GM10248 (cell line): ENCODE data around the gene WBP1.

Experiments
- CTCF ChIA-PET: fragments of 300-600 bp; sonication (Branson Sonifier 250); formaldehyde crosslinking; extraction: SDS; loops from one replicate; lab custom pipeline; 2021; ENCODE audit warnings: antibody characterized with exemption; lab: Yijun Ruan, JAX
- POLR2A ChIA-PET: fragments of 350-650 bp; sonication (Branson Sonifier 250); formaldehyde crosslinking; extraction: SDS; loops from one replicate; lab custom pipeline; 2020; ENCODE audit warnings: antibody characterized with exemption; lab: Yijun Ruan, JAX
- DNase-seq: peaks from one replicate; pipeline ENCODE4 v3.0.0; 2012; ENCODE audit errors: extremely low spot score
- CTCF ChIP-seq: IDR thresholded peaks from 2 replicates; pipeline ENCODE4 v1.5.1; 2012; ENCODE audit warnings: mild to moderate bottlenecking, low read depth; ENCODE audit errors: extremely low read depth, missing control alignments, control extremely low read depth

Gene WBP1

DNA sequence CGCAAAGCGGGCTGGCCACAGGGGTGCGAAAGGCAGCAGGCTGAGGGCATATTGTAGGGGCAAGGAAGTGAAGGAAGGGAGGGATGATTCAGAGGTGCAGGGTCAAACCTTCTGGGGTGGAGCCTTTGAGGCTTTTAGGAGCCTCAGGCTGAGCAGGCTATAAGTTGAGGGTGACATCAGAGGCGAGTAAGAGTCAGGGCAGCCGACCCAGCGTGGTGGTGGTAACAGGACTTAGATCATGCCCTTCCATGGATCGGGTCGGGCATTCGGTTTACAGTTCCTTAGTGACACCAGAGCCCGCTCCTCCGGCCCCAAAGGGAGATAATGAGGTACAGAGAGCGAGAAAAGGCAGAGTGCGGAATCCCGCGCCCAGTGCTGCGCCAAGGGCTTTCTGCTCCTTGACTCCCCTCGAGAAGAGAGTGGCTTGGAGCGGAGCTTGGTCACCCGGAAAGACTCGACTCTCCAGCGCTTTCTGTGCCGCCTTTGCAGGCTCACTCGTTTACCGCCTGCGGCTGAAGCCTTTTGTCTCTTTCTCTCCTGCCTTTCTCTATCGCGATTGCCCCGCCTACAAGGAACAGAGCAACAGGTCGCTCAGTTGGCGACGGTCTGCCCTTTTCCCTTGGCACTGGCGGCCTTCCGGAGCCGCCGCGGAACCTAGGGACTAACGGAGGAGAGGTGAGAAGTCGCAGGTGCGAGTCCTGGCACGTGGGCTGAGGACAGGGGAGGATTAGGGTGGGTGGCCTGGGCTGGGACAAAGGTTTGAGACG lies 40.4 kb downstream of the WBP1 start:
- no peak for TF ChIP-seq CTCF
- DNase-seq: peak; percentile 39
- ChIA-PET CTCF (interaction anchor here (1.0 to 2.5 kb wide), 7 partner anchors 9 to 90 kb away, joined by 3 to 10 read pairs (median 4); partner anchors contain the start of genes AUP1, CCDC142, HTRA2 and TLX2), POLR2A (no interaction called here)

- DNase-seq: no peak
- POLR2A ChIA-PET: interaction anchor here (0.5 kb wide), 1 partner anchor 48 kb away, joined by 4 read pairs; no protein-coding TSS in a partner anchor
- no peak for TF ChIP-seq CTCF
- CTCF ChIA-PET: interaction anchor here (1.0 to 2.5 kb wide), 5 partner anchors 9 to 86 kb away, joined by 3 to 11 read pairs (median 7); partner anchors contain the start of genes CCDC142 and TTC31
Observed at GRCh38 chr2:74499267-74499939, 41.2 kb downstream of the WBP1 start, which contains the start of gene LBX2. TSS of gene LBX2 (minus strand) at chr2:74499603. CDS start at chr2:74499537, 66 bp downstream.

GRCh38 chr2:74499940-74500577 lies 41.8 kb downstream of the WBP1 start:
- ChIA-PET POLR2A (interaction anchor here (0.5 to 0.6 kb wide), 2 partner anchors 49 to 319 kb away, joined by 3 to 4 read pairs; no protein-coding TSS in a partner anchor), CTCF (interaction anchor here (0.9 to 2.5 kb wide), 10 partner anchors 10 to 86 kb away, joined by 3 to 11 read pairs (median 4); partner anchors contain the start of genes CCDC142 and TTC31)

GRCh38 chr2:74500578-74500946 lies 42.3 kb downstream of the WBP1 start:
- ChIA-PET CTCF (interaction anchor here (0.8 to 2.5 kb wide), 12 partner anchors 11 to 97 kb away, joined by 3 to 11 read pairs (median 4); partner anchors contain the start of genes CCDC142 and TTC31), POLR2A (interaction anchor here (0.6 to 1.2 kb wide), 3 partner anchors 11 to 319 kb away, joined by 3 read pairs; no protein-coding TSS in a partner anchor)
- no peak for TF ChIP-seq CTCF
- no peak for DNase-seq

More at GRCh38 chr2:74499940-74500577, 41.8 kb downstream of the WBP1 start:
- no peak for TF ChIP-seq CTCF
- no peak for DNase-seq

DNA sequence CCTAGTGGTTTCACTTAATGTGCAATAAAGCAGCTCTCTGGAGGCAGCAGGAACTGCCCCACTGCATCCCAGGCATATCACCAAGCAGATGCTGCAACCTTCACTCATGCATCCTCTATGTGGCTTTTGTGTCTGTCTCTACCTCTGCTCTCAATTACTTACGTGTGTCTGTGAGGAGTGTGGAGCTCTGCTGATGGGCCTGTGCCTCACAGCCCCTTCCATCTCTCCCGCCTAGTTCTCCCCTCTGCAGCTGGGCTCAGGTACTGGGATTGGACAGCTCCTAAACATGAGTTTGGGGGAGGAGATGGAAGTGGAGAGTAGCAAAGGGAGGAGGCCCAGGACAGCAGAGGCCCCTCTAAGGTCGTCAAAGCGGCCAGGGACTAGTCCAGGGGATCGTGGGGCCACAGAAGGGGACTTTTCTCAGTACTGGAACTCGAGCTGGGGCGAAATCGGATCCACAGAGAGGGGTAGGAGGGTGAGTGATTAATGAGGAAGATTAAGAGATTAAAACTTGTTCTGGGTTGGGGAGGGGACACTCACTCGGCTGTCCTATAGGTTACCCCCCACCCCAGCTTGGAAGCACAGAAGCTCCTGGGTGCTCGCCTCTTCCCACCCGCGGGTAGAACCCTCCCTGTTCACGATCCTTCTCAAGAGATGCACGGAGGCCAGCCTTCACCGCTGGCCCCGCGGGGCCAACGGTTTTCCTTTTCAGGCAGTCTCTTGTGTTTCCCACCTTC lies 43.3 kb downstream of the WBP1 start:
- POLR2A ChIA-PET: interaction anchor here (0.7 to 1.2 kb wide), 2 partner anchors 12 to 29 kb away, joined by 3 read pairs; no protein-coding TSS in a partner anchor
- no peak for DNase-seq
- TF ChIP-seq CTCF: no peak
- CTCF ChIA-PET: interaction anchor here (0.8 to 2.5 kb wide), 10 partner anchors 12 to 96 kb away, joined by 3 to 11 read pairs (median 4); partner anchors contain the start of genes CCDC142 and TTC31
